SK-N-SH treated with all-trans-retinoic acid at 6 μM for 48 hours (cell line): ENCODE results near the gene SOWAHC.

Source experiments
- ATAC-seq: fragments of 200-7000 bp; cut with Tn5 transposase; 3 replicates; pipeline ENCODE4 v1.9.1; 2020; ENCODE audit warnings: mild to moderate bottlenecking, moderate library complexity
- ARNTL ChIP-seq: fragments of 450-650 bp; formaldehyde crosslinking; IDR thresholded peaks from 2 replicates; pipeline ENCODE4 v1.5.0; 2020; ENCODE audit warnings: low read depth, mild to moderate bottlenecking, moderate library complexity, borderline replicate concordance
- BACH2 ChIP-seq: fragments of 250-450 bp; sonication (Bioruptor Pico); IDR thresholded peaks from 2 replicates; pipeline ENCODE4 v1.9.0; 2021; ENCODE audit warnings: mild to moderate bottlenecking, borderline replicate concordance
- CREB5 ChIP-seq: fragments of 250-450 bp; sonication (Bioruptor Pico); IDR thresholded peaks from 2 replicates; pipeline ENCODE4 v1.5.1; 2020; ENCODE audit warnings: low read depth, mild to moderate bottlenecking, moderate library complexity
- CSRNP3 ChIP-seq: fragments of 250-450 bp; sonication (Bioruptor Pico); IDR thresholded peaks from 2 replicates; pipeline ENCODE4 v1.5.1; 2021; ENCODE audit warnings: mild to moderate bottlenecking, moderate library complexity
- GLIS3 ChIP-seq: fragments of 250-450 bp; sonication (Bioruptor Pico); IDR thresholded peaks from 2 replicates; pipeline ENCODE4 v1.5.0; 2020; ENCODE audit warnings: mild to moderate bottlenecking, moderate library complexity
- ISL1 ChIP-seq: fragments of 250-450 bp; sonication (Bioruptor Pico); IDR thresholded peaks from 2 replicates; pipeline ENCODE4 v2.1.2; 2022; ENCODE audit warnings: mild to moderate bottlenecking, moderate library complexity
- PATZ1 ChIP-seq: fragments of 250-450 bp; sonication (Bioruptor Pico); IDR thresholded peaks from 2 replicates; pipeline ENCODE4 v1.8.0; 2020; ENCODE audit warnings: mild to moderate bottlenecking, moderate library complexity, borderline replicate concordance
- POU6F1 ChIP-seq: fragments of 250-450 bp; sonication (Bioruptor Pico); IDR thresholded peaks from 2 replicates; pipeline ENCODE4 v1.8.0; 2021; ENCODE audit warnings: low read depth, mild to moderate bottlenecking, moderate library complexity, borderline replicate concordance
- SNAI2 ChIP-seq: fragments of 250-450 bp; sonication (Bioruptor Pico); IDR thresholded peaks from 2 replicates; pipeline ENCODE4 v1.5.0; 2020; ENCODE audit warnings: mild to moderate bottlenecking, moderate library complexity
- TCF4 ChIP-seq: fragments of 250-450 bp; sonication (Bioruptor Pico); IDR thresholded peaks from 2 replicates; pipeline ENCODE4 v1.8.0; 2021; ENCODE audit warnings: mild to moderate bottlenecking, moderate library complexity, borderline replicate concordance
- TOX ChIP-seq: fragments of 250-450 bp; sonication (Bioruptor Pico); IDR thresholded peaks from 2 replicates; pipeline ENCODE4 v1.8.0; 2021; ENCODE audit warnings: mild to moderate bottlenecking, moderate library complexity, borderline replicate concordance
- TSHZ2 ChIP-seq: fragments of 250-450 bp; sonication (Bioruptor Pico); IDR thresholded peaks from 2 replicates; pipeline ENCODE4 v1.5.0; 2020; ENCODE audit warnings: mild to moderate bottlenecking, moderate library complexity
- ZC3H10 ChIP-seq: fragments of 250-450 bp; sonication (Bioruptor Pico); IDR thresholded peaks from 2 replicates; pipeline ENCODE4 v1.5.1; 2021; ENCODE audit warnings: mild to moderate bottlenecking, moderate library complexity
- ZFP3 ChIP-seq: fragments of 250-450 bp; sonication (Bioruptor Pico); IDR thresholded peaks from 2 replicates; pipeline ENCODE4 v1.5.0; 2020; ENCODE audit warnings: mild to moderate bottlenecking, moderate library complexity
- ZFP30 ChIP-seq: fragments of 450-650 bp; formaldehyde crosslinking; IDR thresholded peaks from 2 replicates; pipeline ENCODE4 v1.5.0; 2022; ENCODE audit warnings: mild to moderate bottlenecking, moderate library complexity
- ZNF565 ChIP-seq: fragments of 450-650 bp; formaldehyde crosslinking; conservative IDR thresholded peaks from 2 replicates; pipeline ENCODE4 v1.5.0; 2020; ENCODE audit warnings: low read depth, mild to moderate bottlenecking, moderate library complexity
- ZNF70 ChIP-seq: fragments of 450-650 bp; formaldehyde crosslinking; IDR thresholded peaks from 2 replicates; pipeline ENCODE4 v1.5.0; 2020; ENCODE audit warnings: mild to moderate bottlenecking, moderate library complexity
- ZNF8 ChIP-seq: fragments of 450-650 bp; formaldehyde crosslinking; IDR thresholded peaks from 2 replicates; pipeline ENCODE4 v1.5.0; 2020; ENCODE audit warnings: mild to moderate bottlenecking, moderate library complexity

Gene SOWAHC

GRCh38 chr2:109619032-109619615, 5.0 kb downstream of the SOWAHC start (continued):
- TF ChIP-seq PATZ1 (CRISPR knock-in tag) (no peak), POU6F1 (CRISPR knock-in tag) (no peak), BACH2 (CRISPR knock-in tag) (no peak), ZC3H10 (CRISPR knock-in tag) (no peak), ZNF565 (CRISPR knock-in tag) (no peak), ZNF8 (CRISPR knock-in tag) (no peak), CSRNP3 (CRISPR knock-in tag) (no peak), TOX (CRISPR knock-in tag) (no peak)
- TF ChIP-seq, all 23 proteins: peak for 0

GRCh38 chr2:109623297-109623696, 9.1 kb downstream of the SOWAHC start:
- no peak for ATAC-seq
- TF ChIP-seq GLIS3 = no peak
- no peak for TF ChIP-seq TSHZ2
- TF ChIP-seq, all 23 proteins: peak for 0

- TF ChIP-seq TCF4 (CRISPR knock-in tag) (no peak), SNAI2 (CRISPR knock-in tag) (no peak), ZNF70 (CRISPR knock-in tag) (no peak), ZC3H10 (CRISPR knock-in tag) (no peak), CREB5 (CRISPR knock-in tag) (no peak), ARNTL (CRISPR knock-in tag) (no peak), ZFP3 (CRISPR knock-in tag) (no peak), ZNF565 (CRISPR knock-in tag) (no peak), GLIS3 (no peak), POU6F1 (CRISPR knock-in tag) (no peak), ZFP30 (no peak), CSRNP3 (CRISPR knock-in tag) (no peak), ISL1 (CRISPR knock-in tag) (no peak), ZNF8 (CRISPR knock-in tag) (no peak), PATZ1 (CRISPR knock-in tag) (no peak)
- no peak for ATAC-seq
These were observed 9.8 kb downstream of the SOWAHC start for GRCh38 chr2:109623923-109624322.
